ENCODE data around the gene SPCS2. TPM values are rescaled to one million over a fixed set of nuclear protein-coding genes. Genes with fewer than 3 reads are reported as not detected.
"Not testable (repeated sequence)": the region's sequence is repeated elsewhere in the genome, so short reads cannot be mapped to it uniquely, and the experiment has no call there.

Gene SPCS2
- polyA plus RNA-seq, 1 of the 3 experiments (the other 2 are of a cell fraction): 49.1 TPM

- TF ChIP-seq EZH2phosphoT487 (IDR thresholded peaks at IDR 0.05; ENCODE audit: borderline replicate concordance, low read depth): no peak
- no peak for TF ChIP-seq USF1 (IDR thresholded peaks at IDR 0.05; ENCODE audit: borderline replicate concordance, low read depth)
- no peak for TF ChIP-seq RAD21 (IDR thresholded peaks at IDR 0.05; ENCODE audit: low read length)
- TF ChIP-seq NRF1 (IDR thresholded peaks at IDR 0.05; ENCODE audit: low read depth, low read length): no peak
- TF ChIP-seq SIN3A (IDR thresholded peaks at IDR 0.05; ENCODE audit: borderline replicate concordance, low read depth, low read length): peak; percentile 67; the same call in 1 of the 2 replicates
- TF ChIP-seq, protein P1, sequence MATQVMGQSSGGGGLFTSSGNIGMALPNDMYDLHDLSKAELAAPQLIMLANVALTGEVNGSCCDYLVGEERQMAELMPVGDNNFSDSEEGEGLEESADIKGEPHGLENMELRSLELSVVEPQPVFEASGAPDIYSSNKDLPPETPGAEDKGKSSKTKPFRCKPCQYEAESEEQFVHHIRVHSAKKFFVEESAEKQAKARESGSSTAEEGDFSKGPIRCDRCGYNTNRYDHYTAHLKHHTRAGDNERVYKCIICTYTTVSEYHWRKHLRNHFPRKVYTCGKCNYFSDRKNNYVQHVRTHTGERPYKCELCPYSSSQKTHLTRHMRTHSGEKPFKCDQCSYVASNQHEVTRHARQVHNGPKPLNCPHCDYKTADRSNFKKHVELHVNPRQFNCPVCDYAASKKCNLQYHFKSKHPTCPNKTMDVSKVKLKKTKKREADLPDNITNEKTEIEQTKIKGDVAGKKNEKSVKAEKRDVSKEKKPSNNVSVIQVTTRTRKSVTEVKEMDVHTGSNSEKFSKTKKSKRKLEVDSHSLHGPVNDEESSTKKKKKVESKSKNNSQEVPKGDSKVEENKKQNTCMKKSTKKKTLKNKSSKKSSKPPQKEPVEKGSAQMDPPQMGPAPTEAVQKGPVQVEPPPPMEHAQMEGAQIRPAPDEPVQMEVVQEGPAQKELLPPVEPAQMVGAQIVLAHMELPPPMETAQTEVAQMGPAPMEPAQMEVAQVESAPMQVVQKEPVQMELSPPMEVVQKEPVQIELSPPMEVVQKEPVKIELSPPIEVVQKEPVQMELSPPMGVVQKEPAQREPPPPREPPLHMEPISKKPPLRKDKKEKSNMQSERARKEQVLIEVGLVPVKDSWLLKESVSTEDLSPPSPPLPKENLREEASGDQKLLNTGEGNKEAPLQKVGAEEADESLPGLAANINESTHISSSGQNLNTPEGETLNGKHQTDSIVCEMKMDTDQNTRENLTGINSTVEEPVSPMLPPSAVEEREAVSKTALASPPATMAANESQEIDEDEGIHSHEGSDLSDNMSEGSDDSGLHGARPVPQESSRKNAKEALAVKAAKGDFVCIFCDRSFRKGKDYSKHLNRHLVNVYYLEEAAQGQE (IDR thresholded peaks at IDR 0.05; ENCODE audit: low read depth, low read length): no peak
- no peak for TF ChIP-seq RXRA (IDR thresholded peaks at IDR 0.05; ENCODE audit: borderline replicate concordance, low read depth)
- TF ChIP-seq, protein P2, sequence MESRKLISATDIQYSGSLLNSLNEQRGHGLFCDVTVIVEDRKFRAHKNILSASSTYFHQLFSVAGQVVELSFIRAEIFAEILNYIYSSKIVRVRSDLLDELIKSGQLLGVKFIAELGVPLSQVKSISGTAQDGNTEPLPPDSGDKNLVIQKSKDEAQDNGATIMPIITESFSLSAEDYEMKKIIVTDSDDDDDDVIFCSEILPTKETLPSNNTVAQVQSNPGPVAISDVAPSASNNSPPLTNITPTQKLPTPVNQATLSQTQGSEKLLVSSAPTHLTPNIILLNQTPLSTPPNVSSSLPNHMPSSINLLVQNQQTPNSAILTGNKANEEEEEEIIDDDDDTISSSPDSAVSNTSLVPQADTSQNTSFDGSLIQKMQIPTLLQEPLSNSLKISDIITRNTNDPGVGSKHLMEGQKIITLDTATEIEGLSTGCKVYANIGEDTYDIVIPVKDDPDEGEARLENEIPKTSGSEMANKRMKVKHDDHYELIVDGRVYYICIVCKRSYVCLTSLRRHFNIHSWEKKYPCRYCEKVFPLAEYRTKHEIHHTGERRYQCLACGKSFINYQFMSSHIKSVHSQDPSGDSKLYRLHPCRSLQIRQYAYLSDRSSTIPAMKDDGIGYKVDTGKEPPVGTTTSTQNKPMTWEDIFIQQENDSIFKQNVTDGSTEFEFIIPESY (IDR thresholded peaks at IDR 0.05; ENCODE audit: borderline replicate concordance, low read depth): no peak
- TF ChIP-seq MAX (IDR thresholded peaks at IDR 0.05; ENCODE audit: low read depth): peak; percentile 13; the same call in 1 of the 2 replicates
Measured at GRCh38 chr11:74988541-74989259, 39.6 kb downstream of the SPCS2 start, which contains the start of gene NEU3 (continued).

DNA sequence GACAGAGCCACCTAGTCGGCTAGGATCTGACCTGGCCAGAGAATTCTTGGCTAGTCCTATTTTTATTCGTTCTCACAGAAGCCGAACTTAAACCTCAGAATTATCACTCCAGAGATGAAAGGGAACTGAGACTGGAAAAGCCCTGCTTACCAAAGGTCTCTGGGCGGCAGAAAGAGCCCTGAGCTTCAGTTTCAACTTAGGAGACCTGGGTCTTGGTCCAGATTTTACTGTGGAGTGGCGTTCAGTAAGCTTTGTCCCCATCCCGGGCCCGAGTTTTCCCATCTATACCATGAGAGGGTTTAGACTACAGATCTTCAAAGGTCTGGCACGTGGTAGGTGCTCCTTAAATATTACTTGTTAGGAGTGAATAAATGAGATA, 40.2 kb downstream of the SPCS2 start:
- Histone ChIP-seq H3K27ac (ENCODE audit: low read depth in 2 of 2, low read length in 1 of 2) (peak overlapping the region; percentile 57 to 75), H3K27me3 (ENCODE audit: insufficient read depth) (no peaks in the 10 kb centered on the region)
- CTCF ChIA-PET: interaction anchor here (1.0 to 1.6 kb wide), 8 partner anchors 30 to 259 kb away, joined by 3 to 8 read pairs (median 5); no protein-coding TSS in a partner anchor

DNA sequence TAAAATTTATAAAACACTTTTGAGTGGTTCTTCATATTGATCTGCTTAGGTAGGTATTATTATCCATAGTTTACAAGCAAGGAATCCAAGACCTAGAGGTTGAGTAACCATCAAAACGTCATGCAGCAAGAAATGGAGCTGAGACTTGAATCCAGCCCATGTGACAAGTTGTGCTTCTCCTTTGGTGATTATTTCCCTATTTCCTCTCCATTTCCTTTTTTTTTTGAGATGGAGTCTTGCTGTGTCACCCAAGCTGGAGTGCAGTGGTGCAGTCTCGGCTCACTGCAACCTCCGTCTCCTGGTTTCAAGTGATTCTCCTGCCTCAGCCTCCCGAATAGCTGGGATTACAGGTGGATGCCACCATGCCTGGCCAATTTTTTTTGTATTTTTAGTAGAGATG, 41.1 kb downstream of the SPCS2 start:
- peaks cover 14% of the 10 kb centered on the region for H3F3A ChIP-seq (replicated peaks; ENCODE audit: insufficient read depth)
- H3K4me3 ChIP-seq (ENCODE audit: low read depth in 2 of 2, low read length in 1 of 2); DNase-seq; H3K4me2 ChIP-seq; POLR2A ChIA-PET; H3K27me3 ChIP-seq (ENCODE audit: insufficient read depth); H3K4me1 ChIP-seq (ENCODE audit: control insufficient read depth in 1 of 2, insufficient read depth in 2 of 2, low read depth in 1 of 2, low read length in 1 of 2); H4K20me1 ChIP-seq (ENCODE audit: insufficient read depth); H3K27ac ChIP-seq (ENCODE audit: low read depth in 2 of 2, low read length in 1 of 2); H3K9me3 ChIP-seq; H3K9me2 ChIP-seq; H2AFZ ChIP-seq (ENCODE audit: low read depth); H3K9ac ChIP-seq: not testable (repeated sequence)
- WGBS (ENCODE audit: low lambda C conversion rate): 95% methylated on average over 4 of the region's 4 CpGs
- CTCF ChIA-PET: interaction anchor here (1.5 kb wide), 2 partner anchors 252 to 258 kb away, joined by 3 to 6 read pairs; no protein-coding TSS in a partner anchor
- H3K36me3 ChIP-seq (replicated peaks in 1 of 2; ENCODE audit: control insufficient read depth in 1 of 2, insufficient read depth in 2 of 2, low read length in 1 of 2): peaks cover 0 to 10% of the 10 kb centered on the region in 2 experiments
- peaks cover 12% of the 10 kb centered on the region; the same call in 1 of the 2 replicates for H3K79me2 ChIP-seq (ENCODE audit: insufficient read depth)

More for the DNA sequence above, 40.2 kb downstream of the SPCS2 start:
- Histone ChIP-seq H3K9me2 (no peaks in the 10 kb centered on the region), H3K9me3 (no peaks in the 10 kb centered on the region), H4K20me1 (ENCODE audit: insufficient read depth) (no peaks in the 10 kb centered on the region), H3K9ac (peak overlapping the region; percentile 88), H2AFZ (ENCODE audit: low read depth) (peak overlapping the region; percentile 94), H3K4me2 (peak overlapping the region; percentile 98), H3K4me1 (ENCODE audit: control insufficient read depth in 1 of 2, insufficient read depth in 2 of 2, low read depth in 1 of 2, low read length in 1 of 2) (peaks cover 0 to 10% of the 10 kb centered on the region in 2 experiments; a peak in 2 of 4 replicates), H3K4me3 (ENCODE audit: low read depth in 2 of 2, low read length in 1 of 2) (peak overlapping the region; percentile 90 to 94), H3K79me2 (ENCODE audit: insufficient read depth) (peaks cover 12% of the 10 kb centered on the region; the same call in 1 of the 2 replicates), H3F3A (replicated peaks; ENCODE audit: insufficient read depth) (peaks cover 14% of the 10 kb centered on the region), H3K36me3 (replicated peaks in 1 of 2; ENCODE audit: control insufficient read depth in 1 of 2, insufficient read depth in 2 of 2, low read length in 1 of 2) (peaks cover 0 to 1% of the 10 kb centered on the region in 2 experiments)
- peak; percentile 32 for DNase-seq
- TF ChIP-seq POLR2AphosphoS5 (IDR thresholded peaks at IDR 0.05; ENCODE audit: low read depth, low read length) (no peak), MAX (IDR thresholded peaks at IDR 0.05; ENCODE audit: low read depth) (0 out of 2 replicates have a peak, but pooled peaks have one; percentile 34), MXI1 (IDR thresholded peaks at IDR 0.05; ENCODE audit: low read depth, low read length) (0 out of 2 replicates have a peak, but pooled peaks have one; percentile 2)
- 6% methylated on average over 8 of the region's 8 CpGs for WGBS (ENCODE audit: low lambda C conversion rate)
- POLR2A ChIA-PET: interaction anchor here (0.8 to 1.4 kb wide), 3 partner anchors 22 to 60 kb away, joined by 3 to 9 read pairs (median 7); partner anchors contain the start of genes SPCS2 and XRRA1
